HG02884 (cell line): Measurements from ENCODE around the gene ITGB5.

ENCODE experiments used
- ATAC-seq: cut with Tn5 transposase; IDR thresholded peaks from one replicate; pipeline ENCODE4 v1.9.1; 2021; ENCODE audit warnings: mild to moderate bottlenecking, moderate library complexity; ENCODE audit not compliant: unreplicated experiment

Gene ITGB5

DNA sequence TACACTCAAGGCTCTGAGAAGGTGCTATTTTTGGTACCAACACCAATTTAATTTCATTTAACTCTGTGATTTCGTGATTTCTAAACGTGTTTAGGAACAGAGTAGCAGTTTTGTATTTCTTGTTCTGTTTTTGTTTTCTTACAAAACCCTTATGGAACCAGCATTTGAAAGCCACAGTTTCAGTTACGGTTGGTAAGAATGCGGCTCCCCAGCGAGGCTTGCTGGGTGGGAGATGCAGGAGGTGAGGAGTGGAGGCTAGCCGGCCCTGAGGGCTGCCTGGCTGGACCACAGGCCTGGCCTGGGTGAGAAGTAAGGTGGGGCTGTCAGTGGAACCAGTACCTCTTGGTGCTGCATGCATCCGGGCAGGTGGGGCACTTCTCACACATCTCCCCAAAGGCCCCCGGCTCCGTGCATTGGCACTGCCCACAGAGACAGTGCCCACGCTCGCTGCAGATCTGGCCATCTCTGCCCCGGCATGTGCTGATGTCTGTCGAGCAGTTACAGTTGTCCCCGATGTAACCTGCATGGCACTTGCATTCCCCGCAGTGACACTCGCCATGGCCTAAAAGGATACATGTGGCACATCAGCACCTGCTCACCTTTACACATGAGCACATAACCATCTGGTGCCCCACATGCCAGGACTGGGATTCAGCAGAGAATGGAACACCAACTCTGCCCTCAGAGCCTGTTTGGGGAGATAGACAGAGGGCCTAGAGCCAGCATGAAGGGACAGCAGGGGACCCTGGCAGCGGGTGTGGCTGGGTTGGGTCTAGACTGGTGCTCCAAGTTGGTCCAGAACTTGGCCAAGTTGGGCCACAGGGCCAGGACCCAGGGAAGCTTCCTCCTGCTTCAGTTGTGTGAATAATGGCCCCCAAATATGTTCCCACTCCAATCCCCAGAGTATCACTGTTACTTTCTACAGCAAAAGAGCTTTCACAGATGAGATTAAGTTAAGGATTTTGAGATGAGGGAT lies 113.5 kb downstream of the ITGB5 start:
- no peak for ATAC-seq

DNA sequence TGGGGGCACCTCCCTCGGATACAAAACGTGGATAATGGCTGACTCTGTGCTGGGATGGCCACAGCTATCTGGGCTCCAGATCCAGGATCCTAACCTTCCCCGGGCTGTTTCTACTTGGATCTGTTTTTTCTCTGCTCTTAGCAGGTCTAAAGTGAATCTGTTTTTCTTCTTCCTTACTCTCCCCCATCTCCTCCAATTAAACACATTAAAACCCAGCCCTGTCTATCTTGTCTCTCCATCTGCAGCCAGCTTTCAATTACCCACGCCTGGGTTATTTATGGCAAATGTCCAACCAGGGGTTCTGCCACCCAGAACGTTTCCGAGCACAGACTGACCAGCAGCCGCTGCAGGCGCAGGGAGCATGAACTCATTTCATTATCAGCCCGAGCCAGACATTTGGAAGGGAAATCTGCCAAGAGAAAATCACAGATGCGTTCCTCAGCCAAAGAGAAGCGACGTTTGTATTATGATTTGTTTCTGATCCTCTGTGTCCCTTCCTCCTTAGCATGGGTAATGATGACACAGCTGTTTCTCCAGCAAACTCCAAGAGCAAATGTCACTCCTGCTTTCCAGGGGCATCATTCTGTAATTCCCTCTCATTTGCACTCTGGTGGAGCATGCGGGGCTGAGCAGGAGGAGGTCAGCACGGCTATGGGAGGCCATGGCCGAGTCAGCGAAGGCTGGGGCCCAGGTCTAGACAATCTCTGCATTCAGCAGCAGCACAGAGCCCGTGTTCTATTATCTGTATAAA lies 114.9 kb downstream of the ITGB5 start:
- ATAC-seq: no peak

DNA sequence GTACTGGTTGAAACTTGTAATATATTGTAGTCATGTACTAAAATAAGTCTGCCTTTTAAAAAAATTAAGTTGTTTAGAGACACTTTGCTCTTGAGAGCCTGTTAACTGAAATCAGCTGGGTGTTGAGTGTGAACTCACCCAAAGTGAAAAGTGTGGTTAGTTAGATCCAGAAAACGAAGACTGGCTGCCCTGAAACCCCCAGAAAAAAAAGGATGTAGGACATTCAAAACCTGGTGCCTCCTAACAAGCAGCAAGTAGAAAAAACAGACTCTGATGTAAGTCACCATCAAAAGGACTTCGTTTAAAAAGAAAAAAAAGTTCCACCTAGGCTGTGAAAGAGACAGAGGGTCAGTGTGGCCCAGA lies 116.1 kb downstream of the ITGB5 start:
- no peak for ATAC-seq

DNA sequence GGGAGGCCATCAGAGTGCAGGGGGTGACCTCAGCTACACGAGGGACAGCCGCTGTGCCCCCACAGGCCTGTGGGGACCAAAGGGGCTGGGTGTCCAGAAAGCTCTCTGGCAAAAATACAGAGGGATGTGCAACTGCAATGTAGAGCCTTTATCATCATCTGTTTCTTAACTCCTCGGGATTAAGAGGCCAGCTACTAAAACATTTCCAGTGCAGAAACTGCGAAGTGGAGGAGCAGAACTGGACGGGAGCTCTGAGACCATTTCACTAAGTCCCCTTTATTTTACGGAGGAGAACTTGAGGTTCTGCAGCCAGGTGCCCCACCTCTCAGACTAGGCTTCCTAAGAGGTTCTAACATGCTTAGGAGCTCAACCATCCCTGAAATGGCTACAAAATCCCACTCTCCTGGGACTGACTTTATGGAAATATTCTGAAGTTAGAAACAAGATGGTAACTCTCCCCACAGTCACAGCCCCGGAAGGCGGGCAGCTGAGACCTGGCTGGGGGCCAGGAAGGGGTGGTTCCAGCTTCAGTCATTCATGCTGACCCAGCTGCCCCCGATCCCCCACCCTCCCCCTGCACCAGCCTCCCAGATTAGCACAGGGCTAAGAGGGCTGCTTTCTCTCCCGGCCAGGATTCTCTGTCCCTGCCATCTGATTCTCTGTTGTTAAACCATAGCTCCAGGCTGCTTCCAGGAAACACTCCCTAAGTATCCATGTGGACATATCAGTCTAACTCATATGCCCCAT lies 116.7 kb downstream of the ITGB5 start:
- ATAC-seq: no peak

DNA sequence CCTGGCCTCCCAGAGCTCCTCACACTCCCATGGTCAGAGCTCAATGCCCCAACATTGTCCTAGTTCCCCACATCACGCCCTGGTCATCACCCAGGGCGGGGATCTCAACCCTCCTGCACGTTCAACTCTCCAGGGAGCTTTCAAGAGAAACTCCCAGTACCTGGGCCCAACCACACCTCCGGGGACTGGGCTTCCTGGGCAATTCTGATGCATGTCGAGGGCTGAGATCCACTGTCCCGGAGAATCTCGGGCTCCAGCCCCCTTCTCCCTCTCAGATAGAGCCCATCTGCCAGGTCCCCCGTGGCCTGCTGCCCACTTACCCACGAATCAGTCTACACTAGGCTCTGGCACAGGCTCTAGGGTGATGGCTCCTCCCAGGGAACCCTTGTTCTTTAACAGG lies 117.7 kb downstream of the ITGB5 start:
- ATAC-seq: no peak

DNA sequence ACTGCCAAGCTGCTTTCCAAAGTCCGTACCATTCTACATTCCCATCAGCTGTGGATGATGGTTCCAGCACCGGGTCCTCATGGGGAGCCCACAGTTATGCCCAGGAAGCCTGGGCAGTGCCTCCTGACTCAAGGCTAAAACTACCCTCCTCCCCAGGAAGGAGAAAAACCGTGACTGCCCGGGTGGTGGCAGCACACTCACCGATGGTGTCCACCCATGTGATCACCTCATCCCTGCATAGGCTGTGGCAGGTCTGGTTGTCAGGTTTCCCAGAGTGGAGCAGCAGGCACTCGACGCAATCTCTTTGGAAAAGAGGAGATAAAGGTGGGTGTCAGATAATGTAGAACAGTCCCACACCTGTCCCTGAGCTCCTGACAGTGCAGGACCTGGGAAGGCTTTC lies 118.4 kb downstream of the ITGB5 start:
- ATAC-seq: no peak

DNA sequence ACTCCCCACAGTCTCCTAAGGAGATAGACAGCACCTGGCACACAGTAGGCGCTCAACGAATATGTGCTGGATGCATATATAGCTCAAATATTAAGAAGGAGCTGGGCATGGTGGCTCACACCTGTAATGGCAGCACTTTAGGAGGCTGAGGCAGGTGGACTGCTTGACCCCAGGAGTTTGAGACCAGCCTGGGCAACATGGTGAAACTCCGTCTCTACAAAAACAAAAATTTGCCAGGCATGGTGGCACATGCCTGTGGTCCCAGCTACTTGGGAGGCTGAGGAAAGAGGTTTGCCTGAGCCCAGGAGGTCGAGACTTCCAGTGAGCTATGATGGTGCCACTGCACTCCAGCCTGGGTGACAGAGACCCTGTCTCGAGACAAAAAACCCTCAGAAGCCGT lies 119.5 kb downstream of the ITGB5 start:
- no peak for ATAC-seq

DNA sequence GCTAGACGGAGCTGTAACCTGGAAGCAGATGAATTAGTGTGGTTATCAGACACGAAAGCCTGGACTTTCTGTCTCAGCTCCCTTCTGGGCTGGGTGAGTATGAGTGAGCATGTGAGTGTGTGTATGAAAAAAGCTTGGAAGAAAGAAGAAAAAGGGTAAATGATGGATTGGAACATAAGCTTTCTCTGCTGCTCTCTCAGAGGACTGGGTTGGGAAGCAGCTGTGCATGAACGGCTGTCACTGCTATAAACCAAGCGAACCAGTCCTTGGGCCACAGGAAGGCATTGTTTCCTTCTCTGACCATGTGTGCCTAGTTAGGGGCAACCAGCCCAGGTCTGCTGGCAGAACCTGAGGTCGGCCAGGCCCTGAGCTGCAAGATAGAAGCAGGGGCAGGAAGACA lies 119.9 kb downstream of the ITGB5 start:
- no peak for ATAC-seq

DNA sequence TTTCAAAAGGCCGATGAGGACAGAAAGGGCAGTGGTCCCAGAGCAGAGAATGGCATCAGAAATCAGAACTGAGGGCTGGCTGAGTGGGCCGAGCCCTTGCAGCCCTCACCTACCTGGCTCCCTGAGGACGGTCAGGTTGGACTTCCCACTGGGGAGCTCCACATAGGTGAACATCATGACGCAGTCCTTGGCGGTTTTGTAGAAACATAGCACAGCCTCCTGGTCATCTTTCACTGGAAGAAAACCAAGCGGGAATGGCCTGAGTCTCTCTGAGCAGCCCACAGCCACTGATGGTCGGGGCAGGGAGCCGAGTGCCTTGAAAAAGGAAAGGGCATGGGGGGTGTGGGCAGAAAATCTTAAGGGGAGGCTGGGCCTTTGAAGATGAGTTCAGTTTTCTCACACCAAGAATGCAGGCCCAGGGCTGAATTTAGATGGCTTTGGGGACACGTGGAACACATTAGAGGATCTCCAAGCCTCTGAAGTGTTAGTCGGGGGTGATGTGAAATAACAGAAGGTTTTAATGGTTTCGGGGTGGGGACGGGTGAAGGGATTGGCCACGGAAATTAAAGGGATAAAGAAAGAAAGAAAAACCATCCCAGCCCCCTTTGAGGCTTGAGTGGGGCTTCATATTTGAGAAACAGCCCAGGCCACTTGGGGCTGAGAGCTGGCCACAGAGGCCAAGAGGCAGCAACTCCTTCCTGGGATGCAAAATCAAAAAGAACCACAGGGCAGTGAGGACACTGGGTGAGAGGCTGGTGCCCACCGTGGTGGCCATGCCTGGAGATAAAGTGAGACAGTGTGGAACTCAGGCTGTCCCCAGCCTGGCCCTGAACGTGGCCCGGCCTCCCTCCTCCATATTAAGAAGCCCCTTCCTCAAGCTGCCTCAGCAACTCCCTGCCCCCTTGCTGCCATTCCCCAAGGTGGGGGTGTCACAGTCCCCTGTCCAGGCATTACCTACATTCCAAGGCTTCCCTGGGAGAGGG lies 120.8 kb downstream of the ITGB5 start:
- ATAC-seq: no peak

DNA sequence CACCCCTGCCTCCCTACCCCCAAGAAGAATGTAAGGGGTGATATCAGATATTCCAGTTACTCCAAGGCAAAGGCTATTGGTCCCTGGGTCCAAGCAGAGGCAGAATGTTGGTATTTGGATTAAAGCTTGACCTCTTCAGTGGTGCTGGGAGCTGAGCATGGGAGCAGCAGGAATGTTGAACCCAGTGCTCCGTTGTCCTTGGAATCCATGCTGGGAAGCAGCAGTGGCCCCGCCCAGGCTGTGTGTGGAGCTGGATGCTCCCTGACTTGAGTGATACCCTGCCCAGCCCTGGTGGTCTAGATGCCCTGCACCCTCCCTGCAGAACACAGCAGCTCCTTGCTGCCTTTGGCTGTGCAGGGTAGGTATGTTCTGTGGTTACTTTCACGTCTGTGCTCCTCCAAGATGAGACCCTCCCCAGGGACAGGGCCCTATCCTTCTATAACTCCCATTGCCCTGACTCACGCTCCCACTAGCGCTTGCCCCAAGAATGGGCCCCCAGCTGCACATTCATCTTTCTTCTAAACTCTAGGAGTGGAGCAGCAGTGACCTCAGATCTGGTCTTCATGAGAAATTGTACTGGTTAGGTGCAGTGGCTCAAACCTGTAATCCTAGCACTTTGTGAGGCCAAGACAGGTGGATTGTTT lies 121.8 kb downstream of the ITGB5 start:
- ATAC-seq: no peak

DNA sequence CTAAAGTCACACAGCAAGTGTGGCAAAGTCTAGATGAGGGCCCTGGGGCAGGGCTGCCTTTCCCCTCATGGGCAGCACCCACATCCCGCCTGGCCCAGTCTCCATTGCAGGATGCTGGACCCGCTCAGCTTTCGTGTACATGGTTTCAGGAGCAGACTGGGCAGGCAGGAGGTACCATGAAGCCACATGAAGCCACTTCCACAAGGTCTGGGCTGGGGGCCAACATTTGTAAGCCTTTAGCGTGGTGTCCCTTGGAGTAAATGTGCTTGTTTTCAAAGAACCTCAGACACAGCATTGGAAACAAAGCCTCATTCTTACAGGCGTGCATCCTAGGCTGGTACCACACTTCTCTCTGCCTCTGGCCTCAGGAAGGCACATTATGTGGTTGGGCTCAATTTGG lies 122.4 kb downstream of the ITGB5 start:
- ATAC-seq: no peak

DNA sequence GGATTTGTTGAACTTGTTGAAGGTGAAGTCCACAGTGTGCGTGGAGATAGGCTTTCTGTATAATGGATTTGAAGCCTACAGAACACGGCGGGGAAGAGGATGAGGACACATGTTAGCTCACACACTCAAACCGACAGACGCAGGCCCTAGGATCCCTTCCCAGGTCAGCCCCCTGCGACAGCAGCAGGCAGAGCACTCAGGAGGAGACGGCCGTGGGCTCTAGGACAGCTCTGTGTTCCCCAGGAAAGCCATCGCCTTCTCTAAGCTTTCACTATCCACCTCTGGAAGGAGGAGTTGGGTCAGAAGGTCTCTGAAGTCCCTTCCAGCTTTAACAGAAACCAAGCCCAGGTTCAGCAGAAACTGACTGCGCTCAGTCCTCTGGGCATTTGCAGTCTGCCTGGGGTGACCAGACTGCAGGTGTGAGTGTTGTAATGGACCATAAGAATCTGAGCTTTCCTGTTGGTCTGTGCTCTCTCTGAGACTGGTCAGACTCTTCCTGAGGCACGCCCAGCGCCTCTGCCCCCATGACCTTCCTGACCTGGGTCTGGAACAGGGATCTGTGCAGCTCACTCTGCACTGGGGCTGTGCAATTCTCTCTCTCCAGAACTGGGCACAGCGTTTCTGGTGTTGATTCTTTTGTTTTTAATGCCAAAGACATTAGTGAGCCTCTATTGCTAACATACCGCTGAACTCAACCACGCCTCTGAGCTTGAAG lies 123.4 kb downstream of the ITGB5 start:
- ATAC-seq: no peak

DNA sequence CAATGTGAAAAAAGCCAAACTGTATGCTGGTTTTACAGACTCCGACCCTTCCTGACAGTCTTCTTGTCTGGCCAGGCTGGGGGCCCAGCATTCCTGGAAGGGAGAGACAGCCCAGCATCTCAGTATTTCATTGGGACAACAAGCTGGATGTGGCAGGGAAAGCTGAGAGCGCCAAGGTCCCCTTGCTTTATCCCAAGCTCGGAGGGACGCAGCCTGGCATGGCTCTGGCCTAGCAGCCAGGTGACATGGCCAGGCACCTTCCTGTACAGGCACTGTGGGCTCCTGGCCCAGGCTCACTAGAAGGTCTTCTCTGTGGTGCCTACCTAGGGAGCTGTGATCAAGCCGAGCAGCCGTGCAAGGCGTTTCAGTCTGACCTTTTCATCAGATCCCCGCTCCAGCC lies 124.0 kb downstream of the ITGB5 start:
- no peak for ATAC-seq

DNA sequence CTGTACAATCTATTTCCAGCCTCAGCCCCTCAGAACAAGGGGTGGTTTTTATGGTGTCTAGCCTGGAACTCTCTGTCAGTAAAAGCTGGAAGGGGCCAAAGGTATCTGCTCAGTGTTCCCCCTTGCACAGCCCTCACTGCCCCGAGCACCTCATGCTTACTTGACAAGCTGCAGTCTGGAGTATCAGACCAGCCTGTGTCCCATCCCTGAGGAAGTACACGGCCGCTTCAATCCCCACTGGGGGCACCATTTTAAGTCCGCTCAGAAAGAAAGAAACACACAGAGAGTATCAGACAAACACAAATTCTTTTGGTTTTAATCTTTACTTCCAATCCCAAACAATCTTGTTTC lies 124.5 kb downstream of the ITGB5 start:
- ATAC-seq: no peak

DNA sequence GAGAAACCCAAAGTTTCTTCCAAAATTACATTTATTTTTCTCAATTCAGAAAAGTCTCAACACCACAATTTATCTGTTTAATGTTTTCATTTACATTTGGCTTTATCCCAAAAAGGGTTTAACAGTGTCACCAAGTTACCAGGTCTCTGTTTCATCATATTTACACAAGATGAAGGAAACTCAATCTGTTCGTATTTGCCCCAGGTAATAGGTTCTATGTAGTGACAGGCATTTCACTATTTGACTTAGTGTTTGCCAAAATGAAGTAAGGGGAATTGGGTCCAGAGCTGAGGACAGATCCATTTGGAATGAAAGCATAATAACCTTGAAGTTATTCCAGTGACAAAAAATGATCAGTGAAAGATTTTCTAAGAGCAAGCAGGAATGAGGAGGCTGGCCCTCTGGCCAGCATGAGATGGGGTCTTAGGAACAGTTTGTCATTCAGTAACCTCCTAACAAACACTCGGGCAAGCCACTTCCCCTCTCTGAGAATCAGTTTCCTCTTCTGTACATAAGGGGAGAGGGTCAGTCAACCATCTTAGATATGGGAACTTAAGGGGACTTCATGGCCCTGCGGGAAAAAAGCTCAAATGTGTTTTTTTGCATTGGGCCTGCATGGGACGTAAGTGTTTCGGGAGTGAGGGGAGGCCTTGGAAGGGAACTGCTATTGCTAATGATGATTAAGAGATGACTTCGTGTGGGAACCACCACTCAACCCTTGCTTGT lies 125.1 kb downstream of the ITGB5 start:
- ATAC-seq: no peak

DNA sequence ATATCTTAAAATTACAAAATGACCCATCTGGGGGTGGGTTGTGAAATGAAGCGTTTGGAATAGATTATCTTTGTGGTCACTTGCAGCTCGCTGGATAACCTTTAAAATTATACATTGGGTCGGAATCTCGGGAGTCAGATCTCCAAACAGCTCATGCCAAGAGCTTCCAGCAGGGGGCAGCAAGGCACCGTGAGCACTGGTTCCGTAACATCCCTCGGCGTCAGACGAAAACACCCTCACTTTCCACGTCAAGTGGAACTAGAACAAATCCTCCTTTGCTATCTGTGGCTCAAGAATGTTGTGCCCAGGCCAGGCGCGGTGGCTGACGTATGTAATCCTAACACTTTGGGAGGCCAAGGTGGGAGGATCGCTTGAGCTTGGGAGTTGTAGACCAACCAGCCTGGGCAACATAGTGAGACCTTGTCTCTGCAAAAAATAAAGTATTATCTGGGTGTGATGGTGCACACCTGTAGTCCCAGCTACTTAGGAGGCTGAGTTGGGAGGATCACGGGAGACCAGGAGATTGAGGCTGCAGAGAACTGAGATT lies 125.8 kb downstream of the ITGB5 start:
- ATAC-seq: no peak

DNA sequence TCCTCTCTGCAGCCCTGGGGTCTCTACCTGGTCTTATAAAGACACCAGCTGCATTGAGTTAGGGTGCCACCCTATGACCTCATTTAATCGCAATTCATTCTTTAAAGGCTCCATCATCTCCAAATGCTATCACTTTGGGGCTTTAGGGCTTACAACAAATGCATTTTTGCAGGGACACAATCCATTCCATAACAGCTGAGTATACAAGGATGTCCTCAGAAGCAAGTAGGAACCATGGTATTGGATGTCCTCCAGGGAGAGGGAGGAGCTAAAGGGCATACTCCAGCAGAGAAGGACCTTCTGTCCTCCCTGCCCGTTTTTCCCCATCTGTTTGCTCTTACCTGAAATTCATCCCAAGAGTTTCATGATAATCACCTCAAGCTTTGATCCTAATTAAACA lies 126.6 kb downstream of the ITGB5 start:
- ATAC-seq: no peak

DNA sequence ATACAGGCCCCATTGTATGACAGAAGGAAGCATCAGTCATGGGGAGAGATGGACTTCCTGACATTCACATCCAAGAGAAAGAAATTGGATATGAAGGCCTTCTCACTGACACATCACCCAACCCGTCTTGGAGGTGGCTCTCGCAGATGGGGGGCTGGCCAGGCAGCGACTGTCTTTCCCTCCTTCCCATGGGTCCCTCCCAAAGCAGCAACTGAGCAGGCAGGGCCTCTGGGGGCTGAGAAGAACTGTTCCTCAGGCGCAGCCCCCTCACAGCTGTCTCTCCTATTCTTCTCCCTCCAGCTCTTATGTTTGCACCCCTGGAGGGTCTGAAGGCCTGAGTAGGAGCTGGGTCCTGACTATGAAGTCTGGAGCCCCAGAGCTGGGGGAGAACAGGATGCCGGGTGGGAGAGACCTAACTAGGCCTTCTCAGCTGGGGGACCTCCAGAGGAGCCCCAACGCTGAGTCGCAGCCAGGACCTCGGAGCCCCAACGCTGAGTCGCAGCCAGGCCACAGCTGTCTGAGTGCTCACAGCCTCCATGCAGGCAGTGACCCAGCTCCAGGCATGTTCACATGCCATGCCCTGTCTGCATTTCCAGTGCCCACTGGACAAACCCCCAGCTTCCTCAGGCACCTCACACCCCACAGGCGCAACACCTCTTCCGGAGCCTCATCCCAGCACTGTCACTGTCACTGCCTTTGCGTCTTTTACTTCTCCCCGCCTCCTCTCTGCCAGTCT lies 127.3 kb downstream of the ITGB5 start:
- ATAC-seq: no peak
